Tibial nerve (tissue), 4 donors: ENCODE data around the gene MLPH.

Experiments
- CTCF ChIP-seq, 5 experiments: fragments of 200-600 bp in 3 of 5; fragments of 450-650 bp in 2 of 5; sonication (generic) in 3 of 5; IDR thresholded peaks; one replicate each; pipeline ENCODE4 v1.5.1; 2016 to 2019; ENCODE audit warnings: antibody characterized with exemption in 5 of 5, mild to moderate bottlenecking in 3 of 5, moderate library complexity in 2 of 5
- EP300 ChIP-seq, 2 donors: sonication (generic); formaldehyde crosslinking; IDR thresholded peaks; one replicate each; pipeline ENCODE4 v1.6.1; 2017; ENCODE audit warnings: antibody characterized with exemption in 2 of 2, mild to moderate bottlenecking in 1 of 2
- POLR2A ChIP-seq, 2 donors: fragments of 450-650 bp; IDR thresholded peaks; one replicate each; pipeline ENCODE4 v1.6.1; 2017; ENCODE audit warnings: antibody characterized with exemption in 2 of 2, mild to moderate bottlenecking in 2 of 2, moderate library complexity in 2 of 2

- TF ChIP-seq CTCF (IDR thresholded peaks at IDR 0.05) (no peak), POLR2A (IDR thresholded peaks at IDR 0.05) (no peak), EP300 (IDR thresholded peaks at IDR 0.05) (no peak)
Observed at GRCh38 chr2:237473878-237474441, 13.1 kb upstream of the MLPH start.
